ENCODE measurements around the gene ZNF654. TPM values are rescaled to one million over a fixed set of nuclear protein-coding genes. Genes with fewer than 3 reads are reported as not detected.
"Not testable (repeated sequence)": the region's sequence is repeated elsewhere in the genome, so short reads cannot be mapped to it uniquely, and the experiment has no call there.

Gene ZNF654
- total RNA-seq, 1 donor from 2014 or later, result 19.5 TPM

- DNase-seq (ENCODE audit: low spot score), result peak; percentile 68
- no peaks in the 10 kb centered on the region for H3K9me3 Mint-ChIP-seq (ENCODE audit: unreplicated experiment)
- H3K27ac Mint-ChIP-seq (ENCODE audit: unreplicated experiment), result no peak overlapping the region
- peaks cover 14% of the 10 kb centered on the region for H3K36me3 Mint-ChIP-seq (ENCODE audit: low read depth, unreplicated experiment)
- no peaks in the 10 kb centered on the region for H3K4me1 Mint-ChIP-seq (ENCODE audit: unreplicated experiment)
- H3K4me3 Mint-ChIP-seq (ENCODE audit: unreplicated experiment), result no peak overlapping the region
- peak; percentile 70 for TF ChIP-seq CTCF (IDR thresholded peaks at IDR 0.05; ENCODE audit: unreplicated experiment)
- no peaks in the 10 kb centered on the region for H3K27me3 Mint-ChIP-seq (ENCODE audit: unreplicated experiment)
These were observed 54.5 kb downstream of the ZNF654 start for GRCh38 chr3:88113311-88114162.

- Mint-ChIP-seq H3K4me3 (ENCODE audit: unreplicated experiment) (no peak overlapping the region), H3K27me3 (ENCODE audit: unreplicated experiment) (no peaks in the 10 kb centered on the region), H3K4me1 (ENCODE audit: unreplicated experiment) (no peaks in the 10 kb centered on the region), H3K36me3 (ENCODE audit: low read depth, unreplicated experiment) (peaks cover 14% of the 10 kb centered on the region), H3K27ac (ENCODE audit: unreplicated experiment) (no peak overlapping the region), H3K9me3 (ENCODE audit: unreplicated experiment) (no peaks in the 10 kb centered on the region)
- no peak for TF ChIP-seq CTCF (IDR thresholded peaks at IDR 0.05; ENCODE audit: unreplicated experiment)
- DNase-seq (ENCODE audit: low spot score), result no peak
These were observed 56.0 kb downstream of the ZNF654 start for GRCh38 chr3:88114878-88115549.

GRCh38 chr3:88117683-88118082 lies 58.6 kb downstream of the ZNF654 start:
- no peak overlapping the region for H3K27ac Mint-ChIP-seq (ENCODE audit: unreplicated experiment)
- H3K27me3 Mint-ChIP-seq (ENCODE audit: unreplicated experiment), result no peaks in the 10 kb centered on the region
- no peaks in the 10 kb centered on the region for H3K9me3 Mint-ChIP-seq (ENCODE audit: unreplicated experiment)
- no peaks in the 10 kb centered on the region for H3K4me1 Mint-ChIP-seq (ENCODE audit: unreplicated experiment)
- H3K36me3 Mint-ChIP-seq (ENCODE audit: low read depth, unreplicated experiment), result peaks cover 22% of the 10 kb centered on the region
- DNase-seq (ENCODE audit: low spot score), result no peak
- TF ChIP-seq CTCF (IDR thresholded peaks at IDR 0.05; ENCODE audit: unreplicated experiment), result no peak
- no peak overlapping the region for H3K4me3 Mint-ChIP-seq (ENCODE audit: unreplicated experiment)

DNA sequence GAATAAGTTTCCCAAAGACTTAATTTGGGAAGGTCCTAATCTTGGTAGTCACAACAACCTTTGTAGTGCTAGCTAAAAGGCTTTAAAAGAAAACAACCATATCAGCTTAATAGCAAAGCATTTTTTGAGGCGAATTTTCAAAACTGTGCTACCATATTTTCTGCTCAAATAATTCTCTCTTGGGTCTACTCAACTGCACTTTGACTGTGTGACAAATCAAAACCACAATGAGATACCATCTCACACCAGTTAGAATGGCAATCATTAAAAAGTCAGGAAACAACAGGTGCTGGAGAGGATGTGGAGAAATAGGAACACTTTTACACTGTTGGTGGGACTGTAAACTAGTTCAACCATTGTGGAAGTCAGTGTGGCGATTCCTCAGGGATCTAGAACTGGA lies 59.5 kb downstream of the ZNF654 start:
- peaks cover 22% of the 10 kb centered on the region for H3K36me3 Mint-ChIP-seq (ENCODE audit: low read depth, unreplicated experiment)
- H3K27ac Mint-ChIP-seq (ENCODE audit: unreplicated experiment); DNase-seq (ENCODE audit: low spot score); H3K4me1 Mint-ChIP-seq (ENCODE audit: unreplicated experiment); H3K4me3 Mint-ChIP-seq (ENCODE audit: unreplicated experiment); H3K9me3 Mint-ChIP-seq (ENCODE audit: unreplicated experiment); H3K27me3 Mint-ChIP-seq (ENCODE audit: unreplicated experiment): not testable (repeated sequence)

DNA sequence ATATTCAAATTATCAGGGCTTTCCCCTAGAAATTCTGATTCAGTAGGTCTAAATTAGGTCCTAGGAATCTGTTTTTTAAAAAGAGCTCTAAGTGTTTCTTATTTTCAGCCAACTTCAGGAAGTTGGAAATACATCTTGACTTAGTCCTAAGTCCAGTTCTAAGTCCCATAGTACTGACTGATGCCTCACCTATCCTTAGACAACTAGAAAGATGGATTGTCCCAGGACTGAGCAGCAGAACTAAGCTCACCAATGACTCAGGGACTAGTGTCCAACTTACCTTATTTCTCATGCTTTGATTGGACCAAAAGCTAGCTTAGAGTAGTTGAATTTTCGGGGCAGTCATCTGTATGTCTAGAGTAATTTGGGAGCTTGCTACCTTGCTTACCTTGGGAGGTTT lies 64.5 kb downstream of the ZNF654 start:
- no peaks in the 10 kb centered on the region for H3K27me3 Mint-ChIP-seq (ENCODE audit: unreplicated experiment)
- H3K4me1 Mint-ChIP-seq (ENCODE audit: unreplicated experiment), result no peaks in the 10 kb centered on the region
- no peak overlapping the region for H3K27ac Mint-ChIP-seq (ENCODE audit: unreplicated experiment)
- H3K36me3 Mint-ChIP-seq (ENCODE audit: low read depth, unreplicated experiment), result peaks cover 8% of the 10 kb centered on the region
- H3K4me3 Mint-ChIP-seq (ENCODE audit: unreplicated experiment), result no peak overlapping the region
- no peaks in the 10 kb centered on the region for H3K9me3 Mint-ChIP-seq (ENCODE audit: unreplicated experiment)
- TF ChIP-seq CTCF (IDR thresholded peaks at IDR 0.05; ENCODE audit: unreplicated experiment), result no peak
- DNase-seq (ENCODE audit: low spot score), result no peak
